SK-N-SH (cell line): ENCODE results near the gene ARID3A. TPM values are rescaled to one million over a fixed set of nuclear protein-coding genes. Genes with fewer than 3 reads are reported as not detected.
A peak's percentile ranks its signal among the peaks of the same experiment; 100 is the strongest.

ENCODE experiments used
- CTCF ChIA-PET: fragments of 300-600, 350-600 bp; formaldehyde crosslinking; extraction: SDS; loops from one replicate; lab custom pipeline; 2021; lab: Yijun Ruan, JAX
- POLR2A ChIA-PET: fragments of 350-600 bp; sonication (Branson Sonifier 250); formaldehyde crosslinking; extraction: SDS; loops from one replicate; lab custom pipeline; 2020; ENCODE audit warnings: antibody characterized with exemption, inconsistent platforms; lab: Yijun Ruan, JAX
- DNase-seq: peaks from one replicate; pipeline ENCODE4 v3.0.0; 2012
- H2AFZ ChIP-seq: fragments of 200-600 bp; sonication (generic); 2 replicates; pipeline ENCODE4 v1.8.1; 2016; ENCODE audit warnings: antibody characterized with exemption, mild to moderate bottlenecking, low read depth
- H3F3A ChIP-seq: fragments of 200-600 bp; sonication (generic); replicated peaks from 2 replicates; pipeline ENCODE3; 2016; ENCODE audit warnings: antibody characterized with exemption, mild to moderate bottlenecking; ENCODE audit not compliant: insufficient read depth
- H3K27ac ChIP-seq, 2 experiments: fragments of 200-500 bp in 1 of 2; fragments of 200-600 bp in 1 of 2; sonication (Bioruptor generic) in 1 of 2; sonication (generic), shearing (Covaris generic) in 1 of 2; 2 replicates each; pipeline versions ENCODE4 v1.5.1 to v1.6.1; 2014 to 2016; ENCODE audit warnings: low read depth in 2 of 2, inconsistent platforms in 1 of 2, low read length in 1 of 2, mild to moderate bottlenecking in 1 of 2, mixed read lengths in 1 of 2
- H3K27me3 ChIP-seq: fragments of 200-600 bp; sonication (generic), shearing (Covaris generic); 2 replicates; pipeline ENCODE4 v1.6.1; 2016; ENCODE audit warnings: mixed run types; ENCODE audit not compliant: insufficient read depth
- H3K36me3 ChIP-seq, 2 experiments: fragments of 200-500 bp in 1 of 2; fragments of 200-600 bp in 1 of 2; sonication (Bioruptor generic) in 1 of 2; sonication (generic) in 1 of 2; replicated peaks in 1 of 2; 2 replicates each; pipeline versions ENCODE3 to v1.5.1; 2014 to 2016; ENCODE audit warnings: low read length in 1 of 2, mild to moderate bottlenecking in 1 of 2; ENCODE audit not compliant: insufficient read depth in 2 of 2, control insufficient read depth in 1 of 2
- H3K4me1 ChIP-seq, 2 experiments: fragments of 200-500 bp in 1 of 2; fragments of 200-600 bp in 1 of 2; sonication (Bioruptor generic) in 1 of 2; sonication (generic), shearing (Covaris generic) in 1 of 2; 2 replicates each; pipeline versions ENCODE4 v1.5.1 to v1.6.1; 2014 to 2016; ENCODE audit warnings: low read depth in 1 of 2, low read length in 1 of 2, mixed run types in 1 of 2; ENCODE audit not compliant: insufficient read depth in 2 of 2, control insufficient read depth in 1 of 2
- H3K4me2 ChIP-seq: fragments of 200-600 bp; sonication (generic), shearing (Covaris generic); 2 replicates; pipeline ENCODE4 v1.6.1; 2017; ENCODE audit warnings: mixed run types
- H3K4me3 ChIP-seq, 2 experiments: fragments of 200-500 bp in 1 of 2; fragments of 200-600 bp in 1 of 2; sonication (Bioruptor generic) in 1 of 2; sonication (generic), shearing (Covaris generic) in 1 of 2; 2 replicates each; pipeline versions ENCODE4 v1.5.1 to v1.8.1; 2014 to 2016; ENCODE audit warnings: low read depth in 2 of 2, inconsistent platforms in 1 of 2, low read length in 1 of 2, mild to moderate bottlenecking in 1 of 2, mixed read lengths in 1 of 2, moderate library complexity in 1 of 2
- H3K79me2 ChIP-seq: fragments of 200-600 bp; sonication (generic); 2 replicates; pipeline ENCODE4 v1.8.1; 2017; ENCODE audit warnings: mild to moderate bottlenecking; ENCODE audit not compliant: insufficient read depth
- H3K9ac ChIP-seq: fragments of 200-600 bp; sonication (generic); 2 replicates; pipeline ENCODE4 v1.6.1; 2017; ENCODE audit warnings: mixed run types
- H3K9me2 ChIP-seq: fragments of 200-600 bp; sonication (generic); 2 replicates; pipeline ENCODE4 v1.6.1; 2017; ENCODE audit warnings: mixed run types
- H3K9me3 ChIP-seq: fragments of 200-600 bp; sonication (generic); 2 replicates; pipeline ENCODE4 v1.6.1; 2017; ENCODE audit warnings: mixed run types, mild to moderate bottlenecking, moderate library complexity
- H4K20me1 ChIP-seq: fragments of 200-600 bp; sonication (generic); 2 replicates; pipeline ENCODE4 v1.6.1; 2017; ENCODE audit warnings: mild to moderate bottlenecking, mixed run types; ENCODE audit not compliant: insufficient read depth
- ELF1 ChIP-seq: IDR thresholded peaks from 2 replicates; pipeline ENCODE4 v1.4.0; 2012
- EP300 ChIP-seq, 2 experiments: IDR thresholded peaks; 2 replicates each; pipeline versions ENCODE4 v1.4.0 to v1.6.1; 2012; ENCODE audit warnings: borderline replicate concordance in 1 of 2, low read depth in 1 of 2, low read length in 1 of 2
- FOSL2 ChIP-seq: IDR thresholded peaks from 2 replicates; pipeline ENCODE4 v1.4.0; 2012; ENCODE audit warnings: low read depth, mild to moderate bottlenecking, moderate library complexity, borderline replicate concordance
- GATA2 ChIP-seq: sonication (generic); formaldehyde crosslinking; IDR thresholded peaks from 2 replicates; pipeline ENCODE4 v1.5.0; 2020; ENCODE audit warnings: mild to moderate bottlenecking, missing genetic modification reagents
- NFIC ChIP-seq: IDR thresholded peaks from 2 replicates; pipeline ENCODE4 v1.4.0; 2012; ENCODE audit warnings: borderline replicate concordance
- RXRA ChIP-seq: IDR thresholded peaks from 2 replicates; pipeline ENCODE4 v1.4.0; 2012; ENCODE audit warnings: low read depth, mild to moderate bottlenecking, borderline replicate concordance
- SIN3A ChIP-seq: IDR thresholded peaks from 2 replicates; pipeline ENCODE4 v1.6.1; 2012; ENCODE audit warnings: low read depth, mild to moderate bottlenecking, low read length, moderate library complexity, borderline replicate concordance
- SMC3 ChIP-seq: IDR thresholded peaks from 2 replicates; pipeline ENCODE4 v1.6.1; 2012; ENCODE audit warnings: low read depth, low read length, improper control_type of control experiment
- TAF1 ChIP-seq: IDR thresholded peaks from 2 replicates; pipeline ENCODE4 v1.6.1; 2012; ENCODE audit warnings: low read depth, mild to moderate bottlenecking, low read length, moderate library complexity, borderline replicate concordance
- YY1 ChIP-seq: IDR thresholded peaks from 2 replicates; pipeline ENCODE4 v1.4.0; 2012; ENCODE audit warnings: low read depth, mild to moderate bottlenecking
- WGBS: methylation state at CpG from one replicate; pipeline ENCODE4 v1.1.6; 2017; ENCODE audit warnings: low lambda C conversion rate; 5-methylcytosine and 5-hydroxymethylcytosine counted together
- polyA plus RNA-seq, 3 experiments: library from polyadenylated mRNA; depleted of rRNA; stranded (reverse); fragments of >200 nt; gene quantifications; 2 replicates each; pipeline ENCODE4 v1.2.3, GENCODE V29; 2012
- TF ChIP-seq, protein P1 (sequence below): IDR thresholded peaks from 2 replicates; pipeline ENCODE4 v1.4.0; 2012; ENCODE audit warnings: low read depth
- TF ChIP-seq, protein P2 (sequence below): IDR thresholded peaks from 2 replicates; pipeline ENCODE4; 2012
- TF ChIP-seq, protein P3 (sequence below): fragments of 150-350 bp; IDR thresholded peaks from 2 replicates; pipeline ENCODE4 v1.6.1; 2016; ENCODE audit warnings: mild to moderate bottlenecking, low read depth, low read length
- TF ChIP-seq, protein P4 (sequence below): IDR thresholded peaks from 2 replicates; pipeline ENCODE4 v1.6.1; 2012; ENCODE audit warnings: mild to moderate bottlenecking, low read depth, low read length, moderate library complexity

The ARID3A gene, protein sequence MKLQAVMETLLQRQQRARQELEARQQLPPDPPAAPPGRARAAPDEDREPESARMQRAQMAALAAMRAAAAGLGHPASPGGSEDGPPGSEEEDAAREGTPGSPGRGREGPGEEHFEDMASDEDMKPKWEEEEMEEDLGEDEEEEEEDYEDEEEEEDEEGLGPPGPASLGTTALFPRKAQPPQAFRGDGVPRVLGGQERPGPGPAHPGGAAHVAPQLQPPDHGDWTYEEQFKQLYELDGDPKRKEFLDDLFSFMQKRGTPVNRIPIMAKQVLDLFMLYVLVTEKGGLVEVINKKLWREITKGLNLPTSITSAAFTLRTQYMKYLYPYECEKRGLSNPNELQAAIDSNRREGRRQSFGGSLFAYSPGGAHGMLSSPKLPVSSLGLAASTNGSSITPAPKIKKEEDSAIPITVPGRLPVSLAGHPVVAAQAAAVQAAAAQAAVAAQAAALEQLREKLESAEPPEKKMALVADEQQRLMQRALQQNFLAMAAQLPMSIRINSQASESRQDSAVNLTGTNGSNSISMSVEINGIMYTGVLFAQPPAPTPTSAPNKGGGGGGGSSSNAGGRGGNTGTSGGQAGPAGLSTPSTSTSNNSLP
- 4.4 and 8.6 TPM in 2 replicates for polyA plus RNA-seq (2012; rRNA removed)
- 1.4 and 3.3 TPM in 2 replicates for polyA plus RNA-seq (2012; cell fraction: cytosol; rRNA removed)
- polyA plus RNA-seq (2012; cell fraction: nucleus; rRNA removed) = 14.1 and 16.6 TPM in 2 replicates

DNA sequence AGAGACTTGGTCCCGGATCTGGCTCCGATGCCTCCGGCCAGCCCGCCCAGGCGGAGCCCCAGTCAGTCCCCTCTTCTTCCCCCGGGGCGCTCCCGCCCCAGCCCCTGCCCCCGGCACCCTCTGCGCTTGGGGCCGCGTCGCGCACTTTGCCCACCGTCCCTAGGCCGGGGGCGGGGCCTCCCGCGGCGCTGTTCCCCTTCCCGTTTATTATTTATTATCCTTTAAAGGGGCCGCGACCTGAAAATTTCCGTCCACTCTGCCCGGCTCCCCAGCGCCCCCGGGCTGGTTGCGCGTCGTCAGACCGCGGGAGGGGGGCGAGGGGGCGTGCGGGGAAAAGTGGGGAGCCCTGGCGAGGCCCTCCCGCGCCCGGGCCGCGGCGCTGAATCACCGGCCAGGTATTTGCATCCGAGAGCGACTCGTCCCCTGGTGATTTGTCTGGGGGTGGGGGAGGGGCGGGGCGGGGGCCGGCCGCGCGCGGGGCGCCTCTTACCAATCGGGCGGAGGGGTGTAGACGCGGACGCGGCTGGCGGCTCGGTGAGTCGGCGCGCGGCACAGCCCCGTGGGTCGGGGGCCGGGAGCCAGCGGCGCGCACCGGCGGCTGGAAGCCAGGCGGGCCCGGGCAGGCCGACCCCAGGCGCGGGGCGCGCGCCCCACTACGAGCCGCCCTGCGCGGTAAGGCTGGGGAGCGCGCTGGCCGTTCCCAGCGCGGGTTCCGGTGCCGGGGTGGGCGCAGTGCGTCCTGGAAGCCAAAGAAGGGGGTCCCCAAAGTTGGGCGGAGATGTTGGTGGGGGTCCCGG is at the start of gene ARID3A:
Gene ARID3A (plus strand): TSS at position 510 of the 797 bp plus-strand sequence. CDS start 3,494 bp downstream, outside the sequence.
- Histone ChIP-seq H3K9me2 (no peaks in the 10 kb centered on the region), H3K79me2 (peaks cover 30% of the 10 kb centered on the region), H3K9me3 (no peaks in the 10 kb centered on the region), H3K4me3 (peak within 1 kb of the TSS; percentile 86 to 91), H2AFZ (peak within 1 kb of the TSS; percentile 95), H3K4me2 (peak within 1 kb of the TSS; percentile 95), H3F3A (peaks cover 20% of the 10 kb centered on the region), H3K9ac (peak within 1 kb of the TSS; percentile 87), H4K20me1 (no peaks in the 10 kb centered on the region), H3K36me3 (peaks cover 0 to 9% of the 10 kb centered on the region in 2 experiments), H3K4me1 (peaks cover 7 to 18% of the 10 kb centered on the region in 2 experiments; a peak in 1 of 4 replicates), H3K27ac (peak within 1 kb of the TSS; percentile 54 to 85), H3K27me3 (peaks cover 8% of the 10 kb centered on the region)
- DNase-seq = peak; percentile 95
- ChIA-PET POLR2A (no interaction called here), CTCF (interaction anchor here (0.9 to 11.2 kb wide), 2 partner anchors 58 to 62 kb away, joined by 3 to 161 read pairs; partner anchors contain the start of gene WDR18)
- TF ChIP-seq, protein P1, sequence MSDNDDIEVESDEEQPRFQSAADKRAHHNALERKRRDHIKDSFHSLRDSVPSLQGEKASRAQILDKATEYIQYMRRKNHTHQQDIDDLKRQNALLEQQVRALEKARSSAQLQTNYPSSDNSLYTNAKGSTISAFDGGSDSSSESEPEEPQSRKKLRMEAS = peak; percentile 47; the same call in 1 of the 2 replicates
- TF ChIP-seq NFIC = no peak
- TF ChIP-seq FOSL2 = no peak
- TF ChIP-seq, protein P2, sequence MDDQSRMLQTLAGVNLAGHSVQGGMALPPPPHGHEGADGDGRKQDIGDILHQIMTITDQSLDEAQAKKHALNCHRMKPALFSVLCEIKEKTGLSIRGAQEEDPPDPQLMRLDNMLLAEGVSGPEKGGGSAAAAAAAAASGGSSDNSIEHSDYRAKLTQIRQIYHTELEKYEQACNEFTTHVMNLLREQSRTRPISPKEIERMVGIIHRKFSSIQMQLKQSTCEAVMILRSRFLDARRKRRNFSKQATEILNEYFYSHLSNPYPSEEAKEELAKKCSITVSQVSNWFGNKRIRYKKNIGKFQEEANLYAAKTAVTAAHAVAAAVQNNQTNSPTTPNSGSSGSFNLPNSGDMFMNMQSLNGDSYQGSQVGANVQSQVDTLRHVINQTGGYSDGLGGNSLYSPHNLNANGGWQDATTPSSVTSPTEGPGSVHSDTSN = 0 out of 2 replicates have a peak, but pooled peaks have one; percentile 3
- TF ChIP-seq YY1 = peak; percentile 62; the same call in 1 of the 2 replicates
- TF ChIP-seq, protein P3, sequence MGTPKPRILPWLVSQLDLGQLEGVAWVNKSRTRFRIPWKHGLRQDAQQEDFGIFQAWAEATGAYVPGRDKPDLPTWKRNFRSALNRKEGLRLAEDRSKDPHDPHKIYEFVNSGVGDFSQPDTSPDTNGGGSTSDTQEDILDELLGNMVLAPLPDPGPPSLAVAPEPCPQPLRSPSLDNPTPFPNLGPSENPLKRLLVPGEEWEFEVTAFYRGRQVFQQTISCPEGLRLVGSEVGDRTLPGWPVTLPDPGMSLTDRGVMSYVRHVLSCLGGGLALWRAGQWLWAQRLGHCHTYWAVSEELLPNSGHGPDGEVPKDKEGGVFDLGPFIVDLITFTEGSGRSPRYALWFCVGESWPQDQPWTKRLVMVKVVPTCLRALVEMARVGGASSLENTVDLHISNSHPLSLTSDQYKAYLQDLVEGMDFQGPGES = peak; percentile 74
- 3% methylated on average over 24 of the region's 97 CpGs for WGBS

DNA sequence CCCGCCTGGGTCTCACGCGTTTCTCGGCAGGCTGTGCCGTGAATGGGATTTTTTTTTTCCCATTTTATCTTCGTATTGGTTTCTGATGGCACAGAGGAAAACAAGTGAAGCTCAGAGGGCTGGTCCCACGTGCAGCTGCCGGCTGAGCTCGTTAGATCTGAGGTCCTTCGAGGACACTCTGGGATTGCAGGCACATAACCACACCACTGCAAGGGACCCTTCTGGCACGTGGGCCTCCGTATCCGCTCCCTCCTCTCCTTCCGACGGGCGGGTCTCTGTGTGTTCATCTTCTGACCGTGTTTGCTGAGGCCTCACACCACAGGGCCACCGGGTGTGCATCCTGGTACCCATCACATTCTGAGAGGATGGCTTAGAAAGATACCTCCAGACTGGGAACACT is 49.7 kb upstream of the ARID3A start:
- DNase-seq = no peak
- Histone ChIP-seq H3K4me1 (peaks cover 0 to 10% of the 10 kb centered on the region in 2 experiments; a peak in 1 of 4 replicates), H3K36me3 (peaks cover 5 to 34% of the 10 kb centered on the region in 2 experiments), H3K79me2 (no peaks in the 10 kb centered on the region), H3F3A (peaks cover 11% of the 10 kb centered on the region), H3K9ac (no peak overlapping the region), H3K27me3 (no peaks in the 10 kb centered on the region), H3K27ac (no peak overlapping the region), H3K9me2 (no peaks in the 10 kb centered on the region), H3K4me2 (no peak overlapping the region), H4K20me1 (no peaks in the 10 kb centered on the region), H3K4me3 (no peak overlapping the region), H3K9me3 (no peaks in the 10 kb centered on the region), H2AFZ (no peak overlapping the region)
- CTCF ChIA-PET = no interaction called here
- POLR2A ChIA-PET = no interaction called here
- WGBS = 92% methylated on average over 18 of the region's 18 CpGs
- TF ChIP-seq, protein P3 = no peak
- TF ChIP-seq SMC3 = no peak
- TF ChIP-seq RXRA = no peak
- no peak for TF ChIP-seq TAF1
- TF ChIP-seq EP300 (IDR thresholded peaks at IDR 0.05; ENCODE audit: borderline replicate concordance in 1 of 2, low read depth in 1 of 2, low read length in 1 of 2) = no peak
- no peak for TF ChIP-seq GATA2 (CRISPR knock-in tag)
- TF ChIP-seq, protein P1 = no peak
- TF ChIP-seq, protein P4, sequence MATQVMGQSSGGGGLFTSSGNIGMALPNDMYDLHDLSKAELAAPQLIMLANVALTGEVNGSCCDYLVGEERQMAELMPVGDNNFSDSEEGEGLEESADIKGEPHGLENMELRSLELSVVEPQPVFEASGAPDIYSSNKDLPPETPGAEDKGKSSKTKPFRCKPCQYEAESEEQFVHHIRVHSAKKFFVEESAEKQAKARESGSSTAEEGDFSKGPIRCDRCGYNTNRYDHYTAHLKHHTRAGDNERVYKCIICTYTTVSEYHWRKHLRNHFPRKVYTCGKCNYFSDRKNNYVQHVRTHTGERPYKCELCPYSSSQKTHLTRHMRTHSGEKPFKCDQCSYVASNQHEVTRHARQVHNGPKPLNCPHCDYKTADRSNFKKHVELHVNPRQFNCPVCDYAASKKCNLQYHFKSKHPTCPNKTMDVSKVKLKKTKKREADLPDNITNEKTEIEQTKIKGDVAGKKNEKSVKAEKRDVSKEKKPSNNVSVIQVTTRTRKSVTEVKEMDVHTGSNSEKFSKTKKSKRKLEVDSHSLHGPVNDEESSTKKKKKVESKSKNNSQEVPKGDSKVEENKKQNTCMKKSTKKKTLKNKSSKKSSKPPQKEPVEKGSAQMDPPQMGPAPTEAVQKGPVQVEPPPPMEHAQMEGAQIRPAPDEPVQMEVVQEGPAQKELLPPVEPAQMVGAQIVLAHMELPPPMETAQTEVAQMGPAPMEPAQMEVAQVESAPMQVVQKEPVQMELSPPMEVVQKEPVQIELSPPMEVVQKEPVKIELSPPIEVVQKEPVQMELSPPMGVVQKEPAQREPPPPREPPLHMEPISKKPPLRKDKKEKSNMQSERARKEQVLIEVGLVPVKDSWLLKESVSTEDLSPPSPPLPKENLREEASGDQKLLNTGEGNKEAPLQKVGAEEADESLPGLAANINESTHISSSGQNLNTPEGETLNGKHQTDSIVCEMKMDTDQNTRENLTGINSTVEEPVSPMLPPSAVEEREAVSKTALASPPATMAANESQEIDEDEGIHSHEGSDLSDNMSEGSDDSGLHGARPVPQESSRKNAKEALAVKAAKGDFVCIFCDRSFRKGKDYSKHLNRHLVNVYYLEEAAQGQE = no peak
- no peak for TF ChIP-seq SIN3A
- no peak for TF ChIP-seq ELF1
